ENCODE data around the gene TTC16. TPM values are rescaled to one million over a fixed set of nuclear protein-coding genes. Genes with fewer than 3 reads are reported as not detected.

Gene TTC16
- total and polyA plus RNA-seq, 2 donors (not counting 3 experiments of a cell fraction or from before 2014, with no cell fraction given): not detected

DNA sequence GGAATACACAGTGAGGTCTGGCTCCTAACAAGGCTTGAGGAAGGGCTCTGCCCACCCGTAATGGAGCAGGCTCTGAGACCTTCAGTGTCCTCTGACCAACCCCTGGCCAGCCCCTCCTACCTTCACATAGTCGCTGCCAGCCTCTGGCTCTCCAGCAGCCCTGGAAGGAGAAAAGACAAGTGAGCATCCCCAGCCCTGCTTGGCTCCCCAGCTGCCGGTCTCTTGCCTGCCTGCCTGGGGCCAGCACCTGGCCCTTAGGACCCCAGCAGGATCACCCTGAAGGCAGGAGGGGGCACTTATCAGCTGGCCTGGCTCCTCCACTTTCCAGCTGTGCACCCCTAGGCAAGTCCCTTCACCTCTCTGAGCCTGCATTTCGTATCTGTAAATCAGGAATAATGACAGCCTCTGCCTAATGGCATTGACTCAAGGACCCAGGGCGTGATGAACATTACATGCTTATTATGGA is 45.6 kb downstream of the TTC16 start:
- ChIA-PET POLR2A (interaction anchor here (0.6 to 3.0 kb wide), 2 partner anchors 10 to 195 kb away, joined by 3 to 18 read pairs; no protein-coding TSS in a partner anchor), CTCF (interaction anchor here (0.7 to 11.3 kb wide), 7 partner anchors 9 to 109 kb away, joined by 3 to 167 read pairs (median 4); partner anchors contain the start of genes CDK9, SH2D3C and TOR2A)
- H3K79me2 ChIP-seq (ENCODE audit: control insufficient read depth, insufficient read depth, low read length): peaks cover 39% of the 10 kb centered on the region
- TF ChIP-seq POLR2AphosphoS5 (IDR thresholded peaks at IDR 0.05; ENCODE audit: insufficient read depth, low read depth, low read length): peak; percentile 34
- TF ChIP-seq EZH2 (IDR thresholded peaks at IDR 0.05; ENCODE audit: borderline replicate concordance, low read depth, low read length, severe bottlenecking): no peak
- peaks cover 52% of the 10 kb centered on the region for H3K4me1 ChIP-seq (ENCODE audit: control insufficient read depth, extremely low read depth, insufficient read depth, low read length)
- H2AFZ ChIP-seq (ENCODE audit: low read depth, low read length): no peak overlapping the region
- DNase-seq (ENCODE audit: low read depth, low spot score) (no peak), FAIRE-seq (peak; percentile 78)
- no peaks in the 10 kb centered on the region for H3K27me3 ChIP-seq (ENCODE audit: control insufficient read depth in 2 of 2, insufficient read depth in 2 of 2, low read length in 2 of 2)
- no TSS peak for BruUV-seq (replicated peaks)
- peak overlapping the region; percentile 44 for H3K4me2 ChIP-seq (ENCODE audit: insufficient read depth, low read length)
- H3K36me3 ChIP-seq (ENCODE audit: control insufficient read depth in 2 of 2, extremely low read depth in 1 of 2, insufficient read depth in 2 of 2, low read length in 2 of 2): peaks cover 9 to 27% of the 10 kb centered on the region in 2 experiments
- dilution Hi-C loops (cut with MboI; ENCODE audit: extremely low pct_ligation_motif_present, low sequenced_read_pairs) (no loop called here), intact Hi-C loops (cut with micrococcal nuclease) (no loop called here)
- no peaks in the 10 kb centered on the region for H3K9me3 ChIP-seq (replicated peaks; ENCODE audit: control insufficient read depth, insufficient read depth, low read length)
- H3K4me3 ChIP-seq (replicated peaks in 1 of 3; ENCODE audit: insufficient read depth in 1 of 3, low read depth in 1 of 3, low read length in 3 of 3): no peak overlapping the region
- no peaks in the 10 kb centered on the region for H4K20me1 ChIP-seq (replicated peaks; ENCODE audit: control insufficient read depth, extremely low read depth, insufficient read depth, low read length)
- H3K27ac ChIP-seq (ENCODE audit: insufficient read depth, low read depth, low read length): peak overlapping the region; percentile 95
- H3K9me1 ChIP-seq (replicated peaks; ENCODE audit: control insufficient read depth, extremely low read depth, insufficient read depth, low read length): no peaks in the 10 kb centered on the region
- H3K9ac ChIP-seq (replicated peaks; ENCODE audit: extremely low read depth, insufficient read depth, low read length): peak overlapping the region; percentile 70

DNA sequence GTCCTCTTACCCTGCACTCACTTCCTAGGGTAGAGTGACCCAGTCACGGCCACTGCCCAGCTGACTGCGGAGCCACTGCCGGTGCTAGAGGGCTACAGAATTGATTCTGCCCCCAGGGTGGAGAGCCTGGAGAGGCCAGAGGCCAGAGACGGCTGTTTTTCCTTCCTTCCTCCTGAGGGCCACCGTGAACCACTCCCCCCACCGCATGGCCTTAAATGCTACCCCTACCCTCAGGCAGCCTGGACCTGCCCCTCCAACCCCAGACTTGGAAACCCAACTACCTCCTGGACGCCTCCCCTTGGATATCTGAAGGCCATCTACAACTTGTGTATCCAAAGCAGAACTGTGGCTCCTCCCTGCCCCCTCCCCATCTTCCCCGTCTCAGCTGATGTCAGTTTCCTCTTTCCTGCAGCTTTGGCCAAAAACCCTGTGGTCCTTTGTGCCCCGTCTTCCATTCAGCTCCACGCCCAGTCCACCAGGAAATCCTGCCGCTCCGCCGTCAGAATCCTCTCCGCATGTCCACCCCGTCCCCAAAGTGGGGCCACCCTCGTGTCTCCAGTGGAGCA is 46.3 kb downstream of the TTC16 start:
- TF ChIP-seq JUN (IDR thresholded peaks at IDR 0.05; ENCODE audit: borderline replicate concordance, insufficient read depth, insufficient read length, low read depth): peak; percentile 8
- peak; percentile 43 for TF ChIP-seq MYC (IDR thresholded peaks at IDR 0.05; ENCODE audit: low read depth, low read length)
- peak; percentile 74 for TF ChIP-seq POLR2AphosphoS5 (IDR thresholded peaks at IDR 0.05; ENCODE audit: insufficient read depth, low read depth, low read length)
- TF ChIP-seq GATA2 (IDR thresholded peaks at IDR 0.05; ENCODE audit: insufficient read depth, insufficient read length, low read depth, low read length): peak; percentile 82
- TF ChIP-seq, protein P1, sequence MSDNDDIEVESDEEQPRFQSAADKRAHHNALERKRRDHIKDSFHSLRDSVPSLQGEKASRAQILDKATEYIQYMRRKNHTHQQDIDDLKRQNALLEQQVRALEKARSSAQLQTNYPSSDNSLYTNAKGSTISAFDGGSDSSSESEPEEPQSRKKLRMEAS (IDR thresholded peaks at IDR 0.05; ENCODE audit: insufficient read depth, insufficient read length): no peak
- TF ChIP-seq POLR2A (IDR thresholded peaks at IDR 0.05; ENCODE audit: low read depth, low read length): peak; percentile 68
- TF ChIP-seq FOS (IDR thresholded peaks at IDR 0.05; ENCODE audit: borderline replicate concordance, insufficient read depth, low read length): peak; percentile 19
- no peak for TF ChIP-seq EZH2 (IDR thresholded peaks at IDR 0.05; ENCODE audit: borderline replicate concordance, low read depth, low read length, severe bottlenecking)
- peak overlapping the region; percentile 95 for H3K27ac ChIP-seq (ENCODE audit: insufficient read depth, low read depth, low read length)
- intact Hi-C loops (cut with micrococcal nuclease): loop anchor here (1.0 kb wide), 1 partner anchor 8 kb away; no protein-coding TSS in a partner anchor
- FAIRE-seq (peak; percentile 95), DNase-seq (ENCODE audit: low read depth, low spot score) (peak; percentile 74)
- peaks cover 57% of the 10 kb centered on the region for H3K4me1 ChIP-seq (ENCODE audit: control insufficient read depth, extremely low read depth, insufficient read depth, low read length)
- no peaks in the 10 kb centered on the region for H3K9me1 ChIP-seq (replicated peaks; ENCODE audit: control insufficient read depth, extremely low read depth, insufficient read depth, low read length)
- no peak overlapping the region for H2AFZ ChIP-seq (ENCODE audit: low read depth, low read length)
- ChIA-PET CTCF (interaction anchor here (0.6 to 11.3 kb wide), 6 partner anchors 9 to 39 kb away, joined by 3 to 167 read pairs (median 8); partner anchors contain the start of genes CDK9, SH2D3C and TOR2A), POLR2A (interaction anchor here (0.6 to 3.0 kb wide), 2 partner anchors 9 to 196 kb away, joined by 3 to 18 read pairs; no protein-coding TSS in a partner anchor)
- peaks cover 13 to 32% of the 10 kb centered on the region in 2 experiments for H3K36me3 ChIP-seq (ENCODE audit: control insufficient read depth in 2 of 2, extremely low read depth in 1 of 2, insufficient read depth in 2 of 2, low read length in 2 of 2)
- H3K79me2 ChIP-seq (ENCODE audit: control insufficient read depth, insufficient read depth, low read length): peaks cover 45% of the 10 kb centered on the region
- H3K4me3 ChIP-seq (replicated peaks in 1 of 3; ENCODE audit: insufficient read depth in 1 of 3, low read depth in 1 of 3, low read length in 3 of 3): peak overlapping the region in 2 of 3 experiments; percentile 4 to 5
- H3K4me2 ChIP-seq (ENCODE audit: insufficient read depth, low read length): peak overlapping the region; percentile 44
- no peaks in the 10 kb centered on the region for H4K20me1 ChIP-seq (replicated peaks; ENCODE audit: control insufficient read depth, extremely low read depth, insufficient read depth, low read length)
- peak overlapping the region; percentile 70 for H3K9ac ChIP-seq (replicated peaks; ENCODE audit: extremely low read depth, insufficient read depth, low read length)
- no TSS peak for BruUV-seq (replicated peaks)
- H3K27me3 ChIP-seq (ENCODE audit: control insufficient read depth in 2 of 2, insufficient read depth in 2 of 2, low read length in 2 of 2): no peaks in the 10 kb centered on the region
- no peaks in the 10 kb centered on the region for H3K9me3 ChIP-seq (replicated peaks; ENCODE audit: control insufficient read depth, insufficient read depth, low read length)
- dilution Hi-C loops (cut with MboI; ENCODE audit: extremely low pct_ligation_motif_present, low sequenced_read_pairs): no loop called here
